ENCODE measurements around the gene DHFR. TPM values are rescaled to one million over a fixed set of nuclear protein-coding genes. Genes with fewer than 3 reads are reported as not detected.

DHFR gene
- polyA plus RNA-seq, 2 of the 4 experiments (the other 2 are of a cell fraction), result 61.3 to 91.1 TPM

DNA sequence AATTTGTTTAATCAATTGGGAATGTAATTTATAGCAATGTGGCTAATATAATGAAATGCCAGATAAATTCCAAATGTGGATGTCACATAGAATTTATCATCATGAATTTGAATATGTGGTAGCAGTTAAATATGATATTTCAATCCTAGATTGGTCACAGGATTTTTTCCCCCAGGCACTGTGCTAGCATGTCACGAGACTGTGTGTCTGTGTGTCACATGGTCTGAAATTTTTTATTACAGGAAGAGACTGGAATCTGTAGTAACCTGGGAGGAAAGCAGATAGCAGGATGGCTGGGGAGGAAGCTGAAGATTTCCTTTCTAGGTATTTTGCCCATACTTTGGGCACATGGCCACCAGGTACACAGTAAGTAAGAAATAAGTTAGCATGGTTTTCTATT, 35.7 kb downstream of the DHFR start:
- ChIA-PET POLR2A (no interaction called here), CTCF (no interaction called here)
- no peak overlapping the region for H3K27ac ChIP-seq
- no peak for TF ChIP-seq KDM1A (IDR thresholded peaks at IDR 0.05; ENCODE audit: low read depth)
- TF ChIP-seq POLR2AphosphoS2 (conservative IDR thresholded peaks at IDR 0.05; ENCODE audit: low read length), result no peak
- TF ChIP-seq, protein P1, sequence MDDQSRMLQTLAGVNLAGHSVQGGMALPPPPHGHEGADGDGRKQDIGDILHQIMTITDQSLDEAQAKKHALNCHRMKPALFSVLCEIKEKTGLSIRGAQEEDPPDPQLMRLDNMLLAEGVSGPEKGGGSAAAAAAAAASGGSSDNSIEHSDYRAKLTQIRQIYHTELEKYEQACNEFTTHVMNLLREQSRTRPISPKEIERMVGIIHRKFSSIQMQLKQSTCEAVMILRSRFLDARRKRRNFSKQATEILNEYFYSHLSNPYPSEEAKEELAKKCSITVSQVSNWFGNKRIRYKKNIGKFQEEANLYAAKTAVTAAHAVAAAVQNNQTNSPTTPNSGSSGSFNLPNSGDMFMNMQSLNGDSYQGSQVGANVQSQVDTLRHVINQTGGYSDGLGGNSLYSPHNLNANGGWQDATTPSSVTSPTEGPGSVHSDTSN (IDR thresholded peaks at IDR 0.05), result no peak
- TF ChIP-seq CHD4 (IDR thresholded peaks at IDR 0.05; ENCODE audit: borderline replicate concordance), result no peak
- TF ChIP-seq MAZ (IDR thresholded peaks at IDR 0.05; ENCODE audit: borderline replicate concordance, low read depth, low read length), result no peak
- TF ChIP-seq NPAS2 (CRISPR knock-in tag; IDR thresholded peaks at IDR 0.05; ENCODE audit: borderline replicate concordance), result no peak
- H3K4me1 ChIP-seq, result no peaks in the 10 kb centered on the region
- no peak for FAIRE-seq
- ATAC-seq, result no peak
- DNase-seq (ENCODE audit: low read depth in 1 of 2, low spot score in 1 of 2), result no peak
- no peaks in the 10 kb centered on the region for H3K9me3 ChIP-seq
- H3K4me2 ChIP-seq, result no peak overlapping the region
- 90% methylated on average over 1 of the region's 1 CpG for WGBS (ENCODE audit: missing lambda C conversion rate)
- H3K4me3 ChIP-seq, result no peak overlapping the region

DNA sequence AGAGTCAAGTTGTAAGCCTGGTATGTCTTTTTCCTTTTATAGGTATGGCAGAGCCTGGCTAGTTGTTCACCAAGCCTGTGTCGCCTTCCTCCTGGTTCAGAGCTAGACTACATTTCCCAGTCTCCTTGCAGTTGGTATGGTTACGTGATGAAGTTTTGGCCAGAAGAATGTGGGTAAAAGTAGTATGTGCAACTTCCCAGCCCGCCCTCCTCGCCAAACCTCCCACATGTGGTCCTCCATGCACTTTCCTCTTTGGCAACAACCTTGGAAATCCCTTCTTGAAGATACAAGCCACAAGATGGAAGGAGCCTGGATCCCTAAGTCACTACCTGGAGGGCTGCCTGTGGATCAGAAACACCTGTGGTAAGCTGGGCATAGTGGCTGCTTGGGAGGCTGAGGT, 36.3 kb downstream of the DHFR start:
- Histone ChIP-seq H3K4me3 (no peak overlapping the region), H3K4me2 (no peak overlapping the region), H3K4me1 (no peaks in the 10 kb centered on the region), H3K9me3 (no peaks in the 10 kb centered on the region), H3K27ac (no peak overlapping the region)
- TF ChIP-seq, protein P2, sequence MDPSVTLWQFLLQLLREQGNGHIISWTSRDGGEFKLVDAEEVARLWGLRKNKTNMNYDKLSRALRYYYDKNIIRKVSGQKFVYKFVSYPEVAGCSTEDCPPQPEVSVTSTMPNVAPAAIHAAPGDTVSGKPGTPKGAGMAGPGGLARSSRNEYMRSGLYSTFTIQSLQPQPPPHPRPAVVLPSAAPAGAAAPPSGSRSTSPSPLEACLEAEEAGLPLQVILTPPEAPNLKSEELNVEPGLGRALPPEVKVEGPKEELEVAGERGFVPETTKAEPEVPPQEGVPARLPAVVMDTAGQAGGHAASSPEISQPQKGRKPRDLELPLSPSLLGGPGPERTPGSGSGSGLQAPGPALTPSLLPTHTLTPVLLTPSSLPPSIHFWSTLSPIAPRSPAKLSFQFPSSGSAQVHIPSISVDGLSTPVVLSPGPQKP (IDR thresholded peaks at IDR 0.05; ENCODE audit: low read depth, low read length), result no peak
- no peak for TF ChIP-seq FOSB (CRISPR knock-in tag; IDR thresholded peaks at IDR 0.05)
- TF ChIP-seq MAZ (IDR thresholded peaks at IDR 0.05; ENCODE audit: borderline replicate concordance, low read depth, low read length), result no peak
- TF ChIP-seq, protein P3, sequence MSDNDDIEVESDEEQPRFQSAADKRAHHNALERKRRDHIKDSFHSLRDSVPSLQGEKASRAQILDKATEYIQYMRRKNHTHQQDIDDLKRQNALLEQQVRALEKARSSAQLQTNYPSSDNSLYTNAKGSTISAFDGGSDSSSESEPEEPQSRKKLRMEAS (IDR thresholded peaks at IDR 0.05), result no peak
- no peak for TF ChIP-seq ZNF302 (CRISPR knock-in tag; IDR thresholded peaks at IDR 0.05)
- no peak for TF ChIP-seq TFCP2L1 (CRISPR knock-in tag; IDR thresholded peaks at IDR 0.05)
- TF ChIP-seq, protein P4, sequence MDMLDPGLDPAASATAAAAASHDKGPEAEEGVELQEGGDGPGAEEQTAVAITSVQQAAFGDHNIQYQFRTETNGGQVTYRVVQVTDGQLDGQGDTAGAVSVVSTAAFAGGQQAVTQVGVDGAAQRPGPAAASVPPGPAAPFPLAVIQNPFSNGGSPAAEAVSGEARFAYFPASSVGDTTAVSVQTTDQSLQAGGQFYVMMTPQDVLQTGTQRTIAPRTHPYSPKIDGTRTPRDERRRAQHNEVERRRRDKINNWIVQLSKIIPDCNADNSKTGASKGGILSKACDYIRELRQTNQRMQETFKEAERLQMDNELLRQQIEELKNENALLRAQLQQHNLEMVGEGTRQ (IDR thresholded peaks at IDR 0.05), result no peak
- TF ChIP-seq FOSL2 (IDR thresholded peaks at IDR 0.05), result no peak
- TF ChIP-seq FOSL2 (CRISPR knock-in tag; IDR thresholded peaks at IDR 0.05), result no peak
- no peak for TF ChIP-seq BHLHE40 (IDR thresholded peaks at IDR 0.05; ENCODE audit: low read depth, low read length)
- no peak for TF ChIP-seq NFE2L2 (conservative IDR thresholded peaks at IDR 0.05; ENCODE audit: low read length)
- no peak for TF ChIP-seq JUNB (IDR thresholded peaks at IDR 0.05)
- TF ChIP-seq, protein P5, sequence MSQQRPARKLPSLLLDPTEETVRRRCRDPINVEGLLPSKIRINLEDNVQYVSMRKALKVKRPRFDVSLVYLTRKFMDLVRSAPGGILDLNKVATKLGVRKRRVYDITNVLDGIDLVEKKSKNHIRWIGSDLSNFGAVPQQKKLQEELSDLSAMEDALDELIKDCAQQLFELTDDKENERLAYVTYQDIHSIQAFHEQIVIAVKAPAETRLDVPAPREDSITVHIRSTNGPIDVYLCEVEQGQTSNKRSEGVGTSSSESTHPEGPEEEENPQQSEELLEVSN (IDR thresholded peaks at IDR 0.05; ENCODE audit: borderline replicate concordance, low read depth), result no peak
- TF ChIP-seq RCOR1 (IDR thresholded peaks at IDR 0.05; ENCODE audit: low read depth, low read length), result no peak
- TF ChIP-seq, protein P6, sequence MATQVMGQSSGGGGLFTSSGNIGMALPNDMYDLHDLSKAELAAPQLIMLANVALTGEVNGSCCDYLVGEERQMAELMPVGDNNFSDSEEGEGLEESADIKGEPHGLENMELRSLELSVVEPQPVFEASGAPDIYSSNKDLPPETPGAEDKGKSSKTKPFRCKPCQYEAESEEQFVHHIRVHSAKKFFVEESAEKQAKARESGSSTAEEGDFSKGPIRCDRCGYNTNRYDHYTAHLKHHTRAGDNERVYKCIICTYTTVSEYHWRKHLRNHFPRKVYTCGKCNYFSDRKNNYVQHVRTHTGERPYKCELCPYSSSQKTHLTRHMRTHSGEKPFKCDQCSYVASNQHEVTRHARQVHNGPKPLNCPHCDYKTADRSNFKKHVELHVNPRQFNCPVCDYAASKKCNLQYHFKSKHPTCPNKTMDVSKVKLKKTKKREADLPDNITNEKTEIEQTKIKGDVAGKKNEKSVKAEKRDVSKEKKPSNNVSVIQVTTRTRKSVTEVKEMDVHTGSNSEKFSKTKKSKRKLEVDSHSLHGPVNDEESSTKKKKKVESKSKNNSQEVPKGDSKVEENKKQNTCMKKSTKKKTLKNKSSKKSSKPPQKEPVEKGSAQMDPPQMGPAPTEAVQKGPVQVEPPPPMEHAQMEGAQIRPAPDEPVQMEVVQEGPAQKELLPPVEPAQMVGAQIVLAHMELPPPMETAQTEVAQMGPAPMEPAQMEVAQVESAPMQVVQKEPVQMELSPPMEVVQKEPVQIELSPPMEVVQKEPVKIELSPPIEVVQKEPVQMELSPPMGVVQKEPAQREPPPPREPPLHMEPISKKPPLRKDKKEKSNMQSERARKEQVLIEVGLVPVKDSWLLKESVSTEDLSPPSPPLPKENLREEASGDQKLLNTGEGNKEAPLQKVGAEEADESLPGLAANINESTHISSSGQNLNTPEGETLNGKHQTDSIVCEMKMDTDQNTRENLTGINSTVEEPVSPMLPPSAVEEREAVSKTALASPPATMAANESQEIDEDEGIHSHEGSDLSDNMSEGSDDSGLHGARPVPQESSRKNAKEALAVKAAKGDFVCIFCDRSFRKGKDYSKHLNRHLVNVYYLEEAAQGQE (IDR thresholded peaks at IDR 0.05), result no peak
- no peak for FAIRE-seq
- DNase-seq (ENCODE audit: low read depth in 1 of 2, low spot score in 1 of 2), result no peak
- 93% methylated on average over 4 of the region's 4 CpGs for WGBS (ENCODE audit: missing lambda C conversion rate)
- CTCF ChIA-PET, result no interaction called here
- POLR2A ChIA-PET, result no interaction called here
- ATAC-seq, result no peak

Measured in A549 (cell line).